GM18517 (cell line): ENCODE results near the gene RB1.
"Not testable (repeated sequence)": the region's sequence is repeated elsewhere in the genome, so short reads cannot be mapped to it uniquely, and the experiment has no call there.

Experiments
- ATAC-seq: cut with Tn5 transposase; IDR thresholded peaks from one replicate; pipeline ENCODE4 v1.9.1; 2021; ENCODE audit warnings: mild to moderate bottlenecking, moderate library complexity; ENCODE audit not compliant: unreplicated experiment

Gene RB1

DNA sequence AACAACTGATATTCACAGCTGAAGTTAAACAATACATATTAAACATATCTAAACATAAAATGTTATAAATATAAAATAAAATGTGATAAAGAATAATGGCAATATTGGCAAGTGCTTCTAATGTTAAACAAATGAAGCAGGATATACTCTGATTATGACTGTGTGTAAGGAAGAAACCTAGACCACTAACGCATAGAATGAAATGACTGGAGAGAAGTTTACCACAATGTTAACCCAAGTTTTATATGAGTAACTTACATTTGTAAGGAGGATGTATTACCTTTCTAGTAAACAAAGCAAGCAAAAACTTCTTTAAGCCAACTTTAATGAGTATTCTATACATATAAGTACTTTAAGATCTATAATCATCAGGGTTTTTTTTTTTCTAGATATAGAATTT, 43.0 kb downstream of the RB1 start:
- ATAC-seq, result no peak

DNA sequence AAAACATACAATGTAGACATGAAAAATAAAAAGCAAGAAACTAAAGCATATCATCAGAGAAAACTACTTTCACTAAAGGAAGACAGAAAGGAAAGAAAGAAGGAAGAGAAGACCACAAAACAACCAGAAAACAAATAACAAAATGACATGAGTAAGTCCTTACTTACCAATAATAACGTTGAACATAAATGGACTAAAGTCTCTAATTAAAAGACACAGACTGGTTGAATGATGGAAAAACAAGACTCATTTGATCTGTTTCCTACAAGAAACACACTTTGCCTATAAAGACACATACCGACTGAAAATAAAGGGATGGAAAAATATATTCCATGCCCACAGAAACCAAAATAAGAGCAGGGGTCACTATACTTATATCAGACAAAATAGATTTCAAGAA, 46.0 kb downstream of the RB1 start:
- no peak for ATAC-seq

DNA sequence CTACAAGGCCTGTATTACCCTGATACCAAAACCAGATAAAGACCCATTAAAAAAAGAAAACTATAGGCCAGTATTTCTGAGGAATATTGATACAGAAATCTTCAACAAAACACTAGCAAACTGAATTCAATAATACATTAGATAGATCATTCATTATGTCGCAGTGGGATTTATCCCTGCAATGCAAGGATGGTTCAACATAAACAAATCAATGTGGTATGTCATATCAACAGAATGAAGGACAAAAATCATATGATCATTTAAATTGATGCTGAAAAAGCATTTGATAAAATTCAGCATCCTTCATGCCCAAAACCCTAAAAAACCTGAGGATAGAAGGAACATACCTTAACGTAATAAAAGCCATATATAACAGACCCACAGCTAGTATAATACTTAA, 50.0 kb downstream of the RB1 start:
- ATAC-seq, result no peak

DNA sequence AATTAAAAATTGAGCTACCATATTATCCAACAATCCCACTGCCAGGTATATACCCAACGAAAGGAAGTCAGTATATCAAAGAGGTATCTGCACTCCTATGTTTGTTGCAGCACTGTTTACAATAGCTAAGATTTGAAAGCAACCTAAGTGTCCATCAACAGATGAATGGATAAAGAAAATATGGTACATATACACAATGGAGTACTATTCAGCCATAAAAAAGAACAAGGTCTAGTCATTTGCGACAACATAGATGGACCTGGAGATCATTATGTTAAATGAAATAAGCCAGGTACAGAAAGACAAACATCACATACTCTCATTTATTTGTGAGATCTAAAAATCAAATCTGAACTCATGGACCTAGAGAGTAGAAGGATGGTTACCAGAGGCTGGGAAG, 52.0 kb downstream of the RB1 start:
- ATAC-seq, result not testable (repeated sequence)

DNA sequence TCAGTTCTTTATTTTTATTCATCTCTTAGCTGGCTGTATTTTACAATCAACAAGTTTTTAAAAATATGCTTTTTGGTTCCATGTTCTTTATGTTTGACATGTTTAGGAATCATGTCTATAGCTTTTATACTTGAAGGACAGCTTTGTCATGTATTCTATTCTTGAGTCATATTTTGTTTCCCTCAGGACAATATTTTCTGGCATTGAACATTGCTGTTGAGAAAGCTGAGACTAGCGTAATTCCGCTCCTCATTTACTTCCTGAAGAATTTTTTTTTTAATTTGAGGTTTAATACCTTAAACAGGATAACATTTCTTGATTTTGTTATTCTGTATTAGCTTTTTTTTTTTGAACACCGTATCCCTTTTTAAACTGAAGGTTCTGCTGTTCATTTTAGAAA, 53.2 kb downstream of the RB1 start:
- no peak for ATAC-seq

DNA sequence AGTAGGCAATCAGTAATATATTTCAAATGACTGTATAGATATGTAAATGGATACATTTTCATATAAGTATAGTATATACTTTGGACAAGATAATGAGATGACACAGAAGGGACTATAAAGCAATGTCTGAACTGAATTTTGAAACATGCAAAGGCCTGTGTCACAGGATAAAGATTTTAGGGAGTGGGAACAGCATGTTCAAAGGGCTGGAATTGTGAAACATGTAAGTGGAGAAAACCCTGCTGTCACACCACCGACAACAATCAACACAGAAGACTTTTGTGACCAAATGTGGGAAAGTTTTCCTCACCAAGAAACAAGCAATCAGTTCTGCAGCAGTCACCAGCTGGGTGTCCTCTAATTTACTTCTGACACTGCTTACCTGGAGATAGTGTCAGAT, 66.4 kb downstream of the RB1 start:
- ATAC-seq, result no peak

DNA sequence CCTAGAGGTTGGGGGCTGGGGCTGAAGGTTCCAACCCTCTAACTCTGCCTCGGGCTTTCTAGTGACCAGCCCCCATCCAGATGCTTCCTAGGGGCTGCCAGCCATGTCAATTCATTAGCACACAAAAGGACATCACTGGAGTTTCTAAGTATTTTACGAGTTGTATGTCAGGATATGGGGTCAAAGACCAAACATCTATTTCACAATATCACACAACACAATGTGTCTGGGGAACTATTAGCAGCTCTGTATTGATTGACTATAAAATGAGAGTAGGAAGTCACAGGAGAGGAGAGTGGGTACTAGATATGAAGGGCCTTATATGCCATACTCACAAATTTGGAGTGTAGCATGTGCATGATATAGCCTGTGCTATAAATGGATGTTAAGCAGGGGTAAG, 67.3 kb downstream of the RB1 start:
- ATAC-seq, result no peak

DNA sequence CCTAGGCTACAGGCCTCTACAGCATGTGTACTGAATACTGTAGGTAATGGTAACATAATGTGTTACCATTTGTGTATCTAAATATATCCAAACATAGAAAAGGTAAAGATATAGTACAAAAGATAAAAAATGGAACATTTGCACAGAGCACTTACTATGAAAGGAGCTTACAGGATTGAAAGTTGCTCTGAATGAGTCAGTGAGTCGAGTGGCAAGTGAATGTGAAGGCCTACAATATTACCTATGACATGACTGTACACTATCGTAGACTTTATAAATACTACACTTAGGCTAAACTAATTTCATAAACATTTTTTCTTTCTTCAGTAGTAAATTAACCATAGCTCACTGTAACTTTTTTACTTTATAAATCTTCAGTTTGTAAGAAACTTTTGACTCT, 74.3 kb downstream of the RB1 start:
- no peak for ATAC-seq

DNA sequence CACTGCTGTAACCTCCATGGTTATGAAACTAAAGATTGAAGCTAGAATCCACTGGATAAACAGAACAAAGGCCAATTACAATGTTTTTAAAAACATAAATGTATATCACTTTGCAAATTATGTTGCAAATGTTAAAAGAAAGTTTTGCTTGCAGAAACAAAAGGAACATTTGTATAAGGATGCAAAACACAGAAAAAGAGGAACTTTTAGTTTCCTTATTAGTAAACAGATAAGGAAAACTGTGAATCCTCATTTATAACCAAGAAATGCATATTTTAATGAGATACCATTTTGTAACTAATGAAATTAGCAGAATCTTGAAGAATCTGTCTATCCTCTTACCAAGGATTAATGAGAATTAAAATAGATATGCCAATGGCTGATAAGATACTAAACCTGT, 77.0 kb downstream of the RB1 start:
- ATAC-seq, result no peak

DNA sequence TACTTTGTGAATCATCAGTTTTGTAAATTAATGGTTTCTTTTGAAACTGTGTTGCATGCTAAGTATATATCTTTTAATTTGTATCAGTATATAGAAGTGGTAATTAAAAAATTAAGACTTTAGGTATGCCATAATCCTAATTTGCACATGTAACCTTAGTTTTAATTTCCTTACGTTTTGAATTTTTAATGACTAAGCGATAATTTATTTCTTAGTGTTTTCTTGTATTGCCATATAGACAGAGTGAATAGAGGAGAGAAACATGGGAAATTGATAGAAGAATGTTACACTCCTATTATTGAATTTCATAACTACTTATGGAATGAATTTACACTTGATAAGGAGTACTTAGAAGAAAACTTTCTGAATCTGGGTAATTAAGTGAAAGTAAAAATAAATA, 79.8 kb downstream of the RB1 start:
- no peak for ATAC-seq

DNA sequence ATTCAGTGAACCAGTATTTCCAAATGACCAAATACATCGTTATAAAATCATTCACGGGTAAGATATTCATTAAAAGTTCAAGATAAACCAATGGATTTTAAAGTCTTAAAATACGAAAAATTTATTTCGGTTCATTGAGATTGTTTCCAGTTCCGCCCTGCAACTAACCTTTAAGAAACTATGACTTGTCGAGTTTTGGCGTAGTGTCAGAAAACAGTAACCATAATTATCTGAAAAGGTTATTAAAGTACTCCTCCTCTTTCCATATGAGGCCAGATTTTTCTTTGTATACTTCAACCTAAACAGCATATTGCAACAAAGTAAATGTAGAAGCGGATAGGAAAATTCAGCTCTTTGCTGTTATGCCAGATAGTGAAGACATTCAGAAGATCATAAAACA, 83.3 kb downstream of the RB1 start:
- ATAC-seq, result no peak

DNA sequence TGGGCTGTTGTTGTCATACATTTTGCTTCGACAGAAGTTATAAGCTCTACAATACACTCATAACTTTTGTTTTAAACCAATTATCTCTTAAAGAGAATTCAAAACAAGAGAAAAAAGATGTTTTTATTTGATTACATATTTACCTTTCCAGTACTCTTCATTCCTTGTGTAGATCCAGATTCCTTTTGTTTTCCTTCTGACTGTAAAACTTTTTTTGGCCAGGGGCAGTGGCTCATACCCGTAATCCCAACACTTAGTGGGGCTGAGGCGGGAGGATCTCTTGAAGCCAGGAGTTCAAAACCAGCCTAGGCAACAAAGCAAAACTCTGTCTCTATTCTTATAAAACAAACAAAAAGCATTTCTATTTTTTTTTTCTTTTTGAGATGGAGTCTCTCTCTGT, 87.7 kb downstream of the RB1 start:
- ATAC-seq, result no peak

DNA sequence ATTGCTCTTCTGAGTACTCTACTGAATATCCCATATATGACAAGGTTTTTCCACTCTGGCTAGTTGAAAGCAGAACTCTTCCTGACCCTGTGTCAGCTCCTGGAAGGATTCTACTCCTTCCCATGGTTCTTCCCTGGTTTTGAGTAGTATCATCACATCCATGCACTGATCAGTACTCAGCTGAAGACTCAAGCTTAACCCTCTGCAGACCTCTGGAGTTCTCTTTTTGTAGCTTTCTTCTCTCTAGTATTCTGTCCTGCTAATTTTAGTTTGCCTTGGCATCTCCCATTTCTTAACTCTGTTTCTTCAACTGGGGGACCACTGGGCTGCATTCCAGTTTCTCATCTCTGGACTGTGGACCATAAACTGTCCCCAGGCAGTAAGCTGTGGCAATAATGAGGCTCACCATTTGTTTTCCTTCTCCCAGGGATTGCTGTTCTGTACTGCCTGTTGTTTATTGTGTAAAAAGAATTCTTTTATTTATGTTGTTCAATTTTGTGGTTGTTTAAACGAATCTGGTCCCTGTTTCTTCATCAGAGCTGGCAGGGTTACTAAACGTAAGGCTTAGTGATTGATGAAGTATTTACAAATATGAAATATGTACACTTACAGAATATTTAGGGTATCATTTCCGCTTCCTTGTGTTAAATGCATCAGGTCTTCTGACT, 89.6 kb downstream of the RB1 start:
- ATAC-seq, result no peak

DNA sequence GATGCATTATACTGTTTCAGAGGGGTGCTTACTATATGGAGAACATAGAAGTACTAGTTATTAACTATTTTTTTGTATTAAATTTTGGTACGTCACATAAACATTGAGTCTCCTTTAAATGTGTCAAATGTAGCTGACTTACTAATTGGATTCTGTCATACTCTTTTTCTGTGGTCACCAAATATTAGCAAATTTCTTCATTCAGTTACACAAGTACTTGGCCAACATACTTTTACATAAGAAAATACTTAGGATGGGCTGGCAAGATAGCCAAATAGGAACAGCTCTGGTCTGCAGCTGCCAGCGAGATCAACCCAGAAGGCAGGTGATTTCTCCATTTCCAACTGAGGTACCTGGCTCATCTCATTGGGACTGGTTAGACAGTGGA, 90.1 kb downstream of the RB1 start:
- no peak for ATAC-seq

DNA sequence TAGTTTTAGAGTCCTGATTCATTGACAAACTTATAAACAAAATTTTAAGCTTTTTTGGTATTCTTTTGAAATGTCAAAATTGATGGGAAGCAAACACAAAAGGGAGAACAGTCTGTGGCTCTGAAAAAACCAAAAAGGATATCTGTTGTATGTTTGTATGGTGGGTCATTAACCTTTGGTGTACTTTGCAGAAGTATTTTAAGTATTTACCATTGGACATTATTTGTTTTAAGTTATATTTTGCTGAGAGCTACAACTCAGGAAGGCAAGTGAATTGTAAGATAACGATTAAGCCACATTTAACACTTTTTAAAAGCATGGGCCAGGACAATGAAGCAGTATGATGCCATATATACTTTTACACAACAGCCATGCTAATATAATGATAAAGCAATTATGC, 94.2 kb downstream of the RB1 start:
- no peak for ATAC-seq

DNA sequence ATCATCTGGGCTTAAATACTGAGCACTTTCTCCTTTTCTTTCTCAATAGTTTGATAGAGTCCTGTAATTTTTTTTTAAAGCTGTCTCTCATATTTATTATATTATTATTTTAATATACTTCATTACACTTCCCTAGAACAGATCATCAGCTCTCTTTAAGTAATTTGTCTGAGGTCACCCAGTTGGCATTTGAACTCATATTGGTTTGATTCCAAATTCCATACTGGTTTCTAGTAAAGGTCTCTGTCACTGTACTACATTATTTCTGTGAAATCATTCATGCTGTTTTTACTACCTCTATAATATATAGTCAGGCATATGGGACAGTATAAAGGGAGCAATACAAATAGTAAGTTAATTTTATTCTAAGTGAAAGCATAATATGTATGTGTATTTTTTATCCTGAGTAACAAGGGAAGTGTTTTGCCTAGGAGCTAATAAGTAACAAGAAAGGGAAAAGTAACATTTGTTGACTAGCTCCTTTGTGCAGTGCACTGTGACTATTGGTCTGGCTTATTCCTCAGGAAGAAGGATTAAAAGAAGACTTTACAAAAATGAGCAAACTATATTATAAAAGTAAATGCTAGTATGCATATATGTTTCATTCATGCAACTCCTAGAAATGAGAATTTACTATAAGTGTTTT, 95.0 kb downstream of the RB1 start:
- no peak for ATAC-seq

DNA sequence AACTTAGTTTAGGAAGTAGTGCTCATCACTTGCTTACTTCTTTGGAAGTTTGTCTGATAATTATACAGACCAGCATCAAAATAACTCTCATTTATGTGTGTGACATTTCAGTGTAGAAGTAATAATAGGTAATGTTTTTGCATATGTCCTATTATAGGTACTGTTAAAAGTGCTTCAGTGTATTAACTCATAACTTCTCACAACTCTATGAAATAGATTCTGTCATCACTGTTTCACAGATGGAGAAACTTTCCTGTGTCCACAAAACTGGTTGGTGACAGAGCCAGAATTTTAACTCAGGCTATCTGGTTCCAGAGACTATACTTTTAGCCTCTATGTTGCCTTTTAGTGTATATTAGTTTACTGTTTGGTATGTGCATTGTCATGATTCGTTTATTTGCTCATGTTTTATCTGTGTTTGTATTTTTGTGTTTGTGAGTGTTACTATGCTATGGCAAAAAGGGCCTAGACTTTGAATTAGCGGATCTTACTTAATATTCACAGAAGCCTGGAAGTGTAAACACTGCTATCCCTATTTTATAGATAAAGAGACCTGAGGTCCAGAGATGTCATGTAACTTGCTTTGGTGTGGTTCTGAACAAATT, 96.6 kb downstream of the RB1 start:
- ATAC-seq, result no peak

DNA sequence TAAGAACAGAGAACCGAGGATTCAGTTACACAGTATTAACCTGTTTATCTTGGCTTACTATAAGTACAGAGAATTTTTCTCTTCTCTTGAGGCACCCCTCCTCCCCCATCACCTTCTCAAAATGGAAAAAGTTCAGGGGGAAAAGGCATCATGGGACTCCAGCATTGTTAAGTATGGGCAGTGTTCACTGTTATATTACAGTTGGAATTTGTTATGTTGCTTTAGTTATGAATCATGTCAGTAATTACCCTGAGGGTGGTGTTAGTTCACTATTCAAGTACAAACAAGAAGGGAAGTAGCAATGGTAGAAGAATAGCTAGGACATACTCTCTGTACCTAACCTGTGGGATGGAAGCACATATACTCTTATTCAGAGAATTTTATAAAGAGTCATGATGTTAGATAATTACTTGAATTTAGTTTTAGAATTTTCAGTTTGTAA, 97.3 kb downstream of the RB1 start:
- no peak for ATAC-seq

DNA sequence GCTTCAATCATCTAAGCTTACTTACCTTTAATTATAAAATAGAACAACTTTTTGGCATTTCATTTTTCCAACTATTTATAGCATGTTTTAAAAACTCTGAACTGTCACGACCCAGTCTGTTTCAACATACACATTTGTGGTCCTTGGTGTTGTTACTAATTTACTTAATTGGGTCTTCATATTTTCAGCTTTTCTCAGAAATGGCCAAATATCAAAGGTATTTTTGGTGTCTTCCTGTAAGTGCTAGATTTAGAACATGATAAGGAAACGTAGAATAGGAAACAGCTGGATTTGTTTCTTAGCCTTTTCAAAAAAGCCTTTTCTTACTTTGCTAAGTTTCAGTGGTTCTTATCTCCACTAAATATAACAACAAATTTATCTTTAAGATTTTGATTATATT, 97.9 kb downstream of the RB1 start:
- no peak for ATAC-seq

DNA sequence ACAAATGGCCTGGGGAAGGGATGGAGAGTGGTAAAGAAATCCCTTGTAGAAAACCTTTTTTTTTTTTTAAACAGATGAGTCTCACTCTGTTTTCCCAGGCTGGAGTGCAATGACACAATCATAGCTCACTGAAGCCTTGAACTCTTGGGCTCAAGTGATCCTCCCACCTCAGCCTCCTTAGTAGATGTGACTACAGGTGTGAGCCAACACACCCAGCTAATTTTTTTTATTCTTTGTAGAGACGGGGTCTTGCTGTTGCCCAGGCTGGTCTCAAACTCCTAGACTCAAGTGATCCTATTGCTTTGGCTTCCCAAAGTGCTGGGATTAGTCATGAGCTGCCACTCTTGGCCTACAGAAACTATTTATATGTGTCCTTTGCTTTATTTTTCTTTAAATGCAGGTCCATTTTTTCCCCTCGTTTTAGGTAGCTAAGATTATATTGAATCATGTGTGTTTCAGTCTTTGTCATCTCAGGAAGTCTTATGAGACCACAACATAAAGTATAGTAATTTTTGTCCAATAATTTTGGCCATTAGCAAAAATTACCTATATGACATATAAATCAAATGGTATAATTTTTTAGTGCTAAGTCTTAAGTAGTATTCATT, 98.9 kb downstream of the RB1 start:
- ATAC-seq, result no peak

DNA sequence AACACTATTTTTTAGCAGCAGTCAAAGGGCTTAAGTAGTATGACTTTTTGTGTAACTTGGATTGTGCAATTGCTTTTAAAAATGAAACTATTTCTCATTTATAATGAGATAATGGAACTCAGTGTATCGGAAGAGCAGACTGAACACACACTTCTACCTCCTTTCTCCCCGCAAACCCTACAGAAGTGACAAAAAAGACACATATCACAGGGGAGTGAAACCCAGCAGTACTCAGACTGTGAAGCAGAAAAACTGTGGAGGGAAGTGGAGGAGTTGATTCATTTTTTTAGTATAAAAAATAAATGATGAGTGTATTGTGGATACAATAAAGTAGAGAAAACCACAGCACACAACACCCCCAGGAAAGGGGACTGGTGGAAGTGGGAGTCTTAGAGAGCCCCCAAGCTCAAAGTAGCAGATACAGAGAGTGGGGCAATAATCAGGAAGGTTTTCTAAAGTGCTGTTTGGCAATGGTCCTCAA, 99.6 kb downstream of the RB1 start:
- ATAC-seq, result no peak

DNA sequence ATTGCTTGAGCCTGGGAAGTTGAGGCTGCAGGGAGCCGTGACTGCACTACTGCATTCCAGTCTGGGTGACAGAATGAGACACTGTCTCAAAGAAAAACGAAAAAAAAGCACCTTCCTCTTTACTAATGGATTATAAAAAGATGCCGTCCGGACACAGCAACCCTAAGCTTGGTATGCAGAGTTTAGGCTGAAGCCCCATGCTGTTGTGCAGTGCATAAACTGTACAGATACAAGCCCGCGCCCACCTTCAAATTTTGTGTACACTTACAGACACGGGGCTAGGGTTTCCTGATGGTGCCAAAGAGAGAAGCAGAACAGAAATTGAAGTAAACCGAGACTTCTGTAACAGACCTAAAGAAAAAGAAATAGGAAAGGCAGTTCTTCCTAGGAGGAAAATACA, 100.4 kb downstream of the RB1 start:
- no peak for ATAC-seq
